ES-I3 (cell line): ENCODE results near the gene IL1F10.

ENCODE experiments used
- H3K36me3 ChIP-seq: 2 replicates; pipeline ENCODE4 v1.6.1; 2013; ENCODE audit warnings: mild to moderate bottlenecking, low read length, control low read depth, moderate library complexity; ENCODE audit not compliant: insufficient read depth
- H3K4me1 ChIP-seq: 2 replicates; pipeline ENCODE4 v1.6.1; 2013; ENCODE audit warnings: mild to moderate bottlenecking, control low read depth, low read length; ENCODE audit not compliant: insufficient read depth
- H3K9ac ChIP-seq: 2 replicates; pipeline ENCODE4 v1.6.1; 2013; ENCODE audit warnings: low read depth, mild to moderate bottlenecking, low read length, moderate library complexity
- H3K9me3 ChIP-seq: 2 replicates; pipeline ENCODE4 v1.6.1; 2013; ENCODE audit warnings: mild to moderate bottlenecking, low read length, moderate library complexity; ENCODE audit not compliant: control insufficient read depth, insufficient read depth

The IL1F10 gene

DNA sequence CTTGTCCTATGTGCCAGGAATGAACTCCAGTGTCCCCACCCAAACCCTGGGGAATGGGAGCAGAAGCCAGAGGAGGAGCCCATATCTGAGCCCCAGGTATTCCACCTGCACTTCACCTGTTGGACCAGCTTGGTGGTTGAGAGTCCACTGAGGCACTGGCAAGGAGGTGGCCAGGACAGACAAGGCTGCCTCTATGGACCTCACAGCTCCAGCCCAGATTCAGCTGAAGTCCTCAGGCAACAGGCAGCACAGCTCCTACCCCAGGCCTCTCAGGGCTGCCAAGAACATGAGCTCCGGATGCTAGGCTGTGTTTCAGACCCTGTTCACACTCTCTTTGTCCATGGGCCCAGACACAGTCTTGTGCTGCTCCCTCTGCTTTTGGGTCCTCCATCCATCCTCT, 2.9 kb upstream of the IL1F10 start:
- no peaks in the 10 kb centered on the region for H3K4me1 ChIP-seq
- no peak overlapping the region for H3K9ac ChIP-seq
- no peaks in the 10 kb centered on the region for H3K36me3 ChIP-seq
- no peaks in the 10 kb centered on the region for H3K9me3 ChIP-seq

DNA sequence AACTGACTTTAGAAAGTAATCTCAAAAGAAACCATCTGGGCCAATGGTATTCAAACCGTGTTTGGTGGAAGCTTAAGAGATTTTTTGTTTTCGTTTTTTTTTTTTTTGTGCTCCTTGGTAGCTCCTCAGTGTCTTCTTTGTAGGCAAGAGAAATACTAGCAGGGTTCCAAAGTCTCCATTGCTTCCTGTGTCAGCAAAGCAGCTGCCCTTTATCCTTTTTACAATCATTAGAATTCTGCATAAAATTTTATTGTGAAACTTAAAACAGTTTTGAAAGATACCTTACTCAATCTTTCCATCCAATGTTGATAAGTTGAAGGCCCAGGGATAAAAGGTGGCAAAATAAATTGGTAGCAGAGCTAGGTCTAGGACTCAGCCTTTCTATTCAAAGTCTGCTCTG, 479 bp downstream of the IL1F10 start:
- Histone ChIP-seq H3K4me1 (no peaks in the 10 kb centered on the region), H3K9me3 (no peaks in the 10 kb centered on the region), H3K9ac (no peak overlapping the region), H3K36me3 (no peaks in the 10 kb centered on the region)

GRCh38 chr2:113068706-113069485, 1.1 kb downstream of the IL1F10 start:
- Histone ChIP-seq H3K9ac (no peak overlapping the region), H3K4me1 (no peaks in the 10 kb centered on the region), H3K36me3 (no peaks in the 10 kb centered on the region), H3K9me3 (no peaks in the 10 kb centered on the region)

GRCh38 chr2:113069676-113070605, 2.2 kb downstream of the IL1F10 start:
- no peaks in the 10 kb centered on the region for H3K36me3 ChIP-seq
- no peaks in the 10 kb centered on the region for H3K9me3 ChIP-seq
- H3K4me1 ChIP-seq: no peaks in the 10 kb centered on the region
- H3K9ac ChIP-seq: no peak overlapping the region

GRCh38 chr2:113070606-113070975, 2.8 kb downstream of the IL1F10 start:
- Histone ChIP-seq H3K36me3 (no peaks in the 10 kb centered on the region), H3K9me3 (no peaks in the 10 kb centered on the region), H3K9ac (no peak overlapping the region), H3K4me1 (no peaks in the 10 kb centered on the region)

DNA sequence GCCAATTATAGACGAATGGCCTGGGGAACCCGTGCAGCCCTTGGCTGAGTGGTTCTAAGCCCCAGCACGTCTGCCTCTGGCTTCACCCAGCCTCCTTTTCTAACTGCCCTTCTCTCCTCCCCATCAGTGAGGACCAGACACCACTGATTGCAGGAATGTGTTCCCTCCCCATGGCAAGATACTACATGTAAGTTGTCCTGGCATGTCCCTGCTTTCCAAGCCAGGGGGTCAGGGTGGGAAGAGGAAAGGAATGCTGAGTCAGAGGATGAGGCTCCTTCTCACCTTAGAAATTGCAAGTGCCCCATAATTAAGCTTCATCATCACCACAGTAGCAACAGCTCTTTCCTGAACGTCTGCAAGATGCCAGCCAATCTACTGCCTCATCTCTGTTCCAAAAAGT, 4.8 kb downstream of the IL1F10 start:
- Histone ChIP-seq H3K9ac (no peak overlapping the region), H3K4me1 (no peaks in the 10 kb centered on the region), H3K36me3 (no peaks in the 10 kb centered on the region), H3K9me3 (no peaks in the 10 kb centered on the region)

DNA sequence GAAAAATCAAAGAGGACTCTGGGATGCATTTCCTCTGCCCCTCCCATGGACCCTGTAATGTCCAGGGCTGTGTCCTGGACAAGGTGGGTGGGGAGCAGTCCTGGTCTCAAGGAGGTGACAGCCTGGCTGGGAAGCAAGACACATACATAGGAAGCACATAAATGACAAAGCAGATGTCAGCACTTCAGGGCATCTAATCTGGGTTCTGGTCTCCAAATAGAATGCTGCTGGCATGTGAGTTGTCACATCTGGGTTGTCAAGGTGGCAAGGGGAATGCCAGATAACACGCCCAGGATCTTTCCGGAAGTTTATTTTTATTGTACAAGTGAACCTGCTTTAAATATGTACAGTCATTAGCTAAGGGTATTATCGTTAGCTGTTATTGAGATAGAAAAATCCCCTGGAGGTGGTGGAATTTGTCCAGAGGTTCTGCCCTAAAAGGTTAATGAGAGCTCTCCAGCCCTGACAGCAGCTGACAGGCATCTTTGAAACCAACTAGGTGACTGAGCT, 5.6 kb downstream of the IL1F10 start:
- Histone ChIP-seq H3K9me3 (no peaks in the 10 kb centered on the region), H3K36me3 (no peaks in the 10 kb centered on the region), H3K9ac (no peak overlapping the region), H3K4me1 (no peaks in the 10 kb centered on the region)

DNA sequence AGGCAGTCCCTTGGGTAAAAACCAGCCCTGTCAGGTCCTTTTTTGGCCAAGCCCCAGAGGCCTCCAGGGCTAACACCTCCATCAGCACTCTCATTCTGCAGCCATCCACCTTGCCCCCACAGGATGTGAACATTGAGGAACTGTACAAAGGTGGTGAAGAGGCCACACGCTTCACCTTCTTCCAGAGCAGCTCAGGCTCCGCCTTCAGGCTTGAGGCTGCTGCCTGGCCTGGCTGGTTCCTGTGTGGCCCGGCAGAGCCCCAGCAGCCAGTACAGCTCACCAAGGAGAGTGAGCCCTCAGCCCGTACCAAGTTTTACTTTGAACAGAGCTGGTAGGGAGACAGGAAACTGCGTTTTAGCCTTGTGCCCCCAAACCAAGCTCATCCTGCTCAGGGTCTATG, 7.3 kb downstream of the IL1F10 start:
- Histone ChIP-seq H3K4me1 (peaks cover 3% of the 10 kb centered on the region; the same call in 1 of the 2 replicates), H3K36me3 (no peaks in the 10 kb centered on the region), H3K9me3 (no peaks in the 10 kb centered on the region), H3K9ac (no peak overlapping the region)

DNA sequence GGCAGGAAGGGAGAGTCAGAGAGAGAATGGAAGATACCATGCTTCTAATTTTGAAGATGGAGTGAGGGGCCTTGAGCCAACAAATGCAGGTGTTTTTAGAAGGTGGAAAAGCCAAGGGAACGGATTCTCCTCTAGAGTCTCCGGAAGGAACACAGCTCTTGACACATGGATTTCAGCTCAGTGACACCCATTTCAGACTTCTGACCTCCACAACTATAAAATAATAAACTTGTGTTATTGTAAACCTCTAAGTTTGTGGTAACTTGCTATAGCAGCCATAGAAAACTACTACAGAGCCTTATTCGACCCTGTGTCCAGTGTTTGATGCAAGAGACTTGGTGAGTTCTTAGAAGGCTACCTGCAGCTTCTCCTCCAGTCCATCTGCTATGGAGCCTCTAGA, 7.8 kb downstream of the IL1F10 start:
- Histone ChIP-seq H3K4me1 (peaks cover 3% of the 10 kb centered on the region; the same call in 1 of the 2 replicates), H3K9ac (no peak overlapping the region), H3K36me3 (no peaks in the 10 kb centered on the region), H3K9me3 (no peaks in the 10 kb centered on the region)

DNA sequence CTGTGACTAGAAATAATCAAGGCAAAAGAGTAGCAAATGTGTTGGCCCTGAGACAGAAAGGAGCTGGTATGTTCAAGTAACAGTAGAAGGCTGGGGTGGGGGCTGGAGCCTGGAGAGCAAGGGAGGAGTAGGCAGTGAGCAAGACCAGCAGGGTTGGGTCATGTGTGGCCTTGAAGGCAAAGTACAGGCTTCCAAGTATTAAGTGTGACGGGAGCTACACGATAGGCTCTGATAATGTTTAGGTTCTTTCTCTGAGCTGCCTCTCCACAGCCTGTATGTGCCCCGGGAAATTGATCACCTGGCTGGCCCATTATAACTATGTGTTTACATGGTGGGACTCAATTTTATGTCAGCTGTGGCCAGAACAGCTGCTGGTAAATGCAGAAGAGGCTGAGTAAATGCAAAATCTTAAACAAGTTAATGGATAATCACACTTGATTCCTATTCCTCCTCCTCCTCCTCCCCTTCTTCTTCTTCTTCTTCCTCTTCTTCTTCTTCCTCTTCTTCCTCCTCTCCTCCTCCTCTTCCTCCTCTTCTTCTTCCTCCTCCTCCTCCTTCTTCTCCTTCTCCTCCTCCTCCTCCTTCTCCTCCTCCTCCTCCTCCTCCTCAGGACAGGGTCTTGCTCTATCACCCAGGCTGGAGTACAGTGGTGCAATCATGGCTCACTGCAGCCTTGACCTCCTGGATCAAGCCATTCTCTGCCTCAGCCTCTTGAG, 9.3 kb downstream of the IL1F10 start:
- H3K36me3 ChIP-seq: no peaks in the 10 kb centered on the region
- H3K9ac ChIP-seq: no peak overlapping the region
- peaks cover 3% of the 10 kb centered on the region; the same call in 1 of the 2 replicates for H3K4me1 ChIP-seq
- H3K9me3 ChIP-seq: no peaks in the 10 kb centered on the region

DNA sequence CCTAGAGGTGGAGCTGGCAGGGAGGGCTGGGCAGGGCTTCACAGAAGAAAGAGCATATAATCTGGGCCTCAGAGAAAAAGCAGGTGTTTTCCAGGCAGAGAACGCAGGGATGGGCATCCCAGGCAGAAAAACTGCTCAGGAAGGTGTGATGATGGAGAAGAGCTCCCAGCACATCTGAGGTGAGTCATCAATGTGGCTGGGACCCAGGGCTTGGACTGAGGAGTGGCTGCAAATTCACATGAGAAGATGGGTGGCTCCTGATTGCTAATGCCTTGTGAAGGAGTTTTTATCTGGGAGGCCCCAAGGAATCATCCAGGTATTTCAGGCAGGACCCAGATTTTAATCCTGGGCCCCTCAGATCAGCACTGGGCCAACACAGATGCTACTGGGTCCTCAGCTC, 10.2 kb downstream of the IL1F10 start:
- no peak overlapping the region for H3K9ac ChIP-seq
- H3K36me3 ChIP-seq: no peaks in the 10 kb centered on the region
- no peaks in the 10 kb centered on the region for H3K9me3 ChIP-seq
- peaks cover 3% of the 10 kb centered on the region; the same call in 1 of the 2 replicates for H3K4me1 ChIP-seq

GRCh38 chr2:113078350-113078839, 10.6 kb downstream of the IL1F10 start:
- Histone ChIP-seq H3K9me3 (no peaks in the 10 kb centered on the region), H3K9ac (no peak overlapping the region)

GRCh38 chr2:113079131-113079530, 11.4 kb downstream of the IL1F10 start:
- Histone ChIP-seq H3K9ac (no peak overlapping the region), H3K36me3 (no peaks in the 10 kb centered on the region), H3K9me3 (no peaks in the 10 kb centered on the region), H3K4me1 (peaks cover 3% of the 10 kb centered on the region; the same call in 1 of the 2 replicates)

More at GRCh38 chr2:113078350-113078839, 10.6 kb downstream of the IL1F10 start:
- Histone ChIP-seq H3K4me1 (peaks cover 3% of the 10 kb centered on the region; the same call in 1 of the 2 replicates), H3K36me3 (no peaks in the 10 kb centered on the region)

DNA sequence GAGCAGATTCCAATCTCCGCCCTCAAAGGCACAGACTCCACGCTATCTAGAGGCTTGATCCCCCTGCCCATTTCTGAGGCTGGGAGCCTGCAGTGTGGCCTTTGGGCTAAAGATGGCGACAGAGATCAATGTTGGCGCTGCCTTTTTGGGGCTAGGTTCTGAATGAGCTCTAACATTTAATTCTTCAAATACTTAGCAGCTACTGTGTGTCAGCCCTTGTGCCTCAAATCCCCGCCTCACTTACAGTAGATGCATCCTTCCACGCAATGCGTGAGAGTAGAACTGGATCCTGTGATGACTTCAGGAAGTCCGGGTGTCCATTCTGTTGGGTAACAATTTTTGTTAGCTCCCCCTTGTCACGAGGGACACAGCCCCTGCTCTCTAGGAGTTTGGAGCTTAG, 12.4 kb downstream of the IL1F10 start:
- Histone ChIP-seq H3K4me1 (peaks cover 3% of the 10 kb centered on the region; the same call in 1 of the 2 replicates), H3K9ac (no peak overlapping the region), H3K36me3 (no peaks in the 10 kb centered on the region), H3K9me3 (no peaks in the 10 kb centered on the region)
